Measurements from ENCODE around the gene IFT88. TPM values are rescaled to one million over a fixed set of nuclear protein-coding genes. Genes with fewer than 3 reads are reported as not detected.

The IFT88 gene
- total and polyA plus RNA-seq, 2 donors (not counting 1 experiment from before 2014, with no cell fraction given): 9.3 to 17.5 TPM

- H3K9ac ChIP-seq (ENCODE audit: insufficient read depth, low read length): no peak overlapping the region
- H2AFZ ChIP-seq (ENCODE audit: low read length): no peak overlapping the region
- no peaks in the 10 kb centered on the region for H3K4me1 ChIP-seq (ENCODE audit: control insufficient read depth, extremely low read depth, insufficient read depth, low read length)
- H3K27me3 ChIP-seq (ENCODE audit: control insufficient read depth, insufficient read depth, low read length): no peaks in the 10 kb centered on the region
- no peak for DNase-seq (ENCODE audit: low read depth in 2 of 2)
- no peaks in the 10 kb centered on the region for H3K79me2 ChIP-seq (ENCODE audit: control insufficient read depth, insufficient read depth, low read length)
- no peak overlapping the region for H3K4me2 ChIP-seq (ENCODE audit: extremely low read depth, insufficient read depth, low read length)
- no peak overlapping the region for H3K4me3 ChIP-seq (replicated peaks in 1 of 4; ENCODE audit: control extremely low read depth in 1 of 4, insufficient read depth in 1 of 4, low read depth in 3 of 4, low read length in 4 of 4)
- H4K20me1 ChIP-seq (ENCODE audit: control insufficient read depth, extremely low read depth, insufficient read depth, low read length): no peaks in the 10 kb centered on the region
- H3K9me3 ChIP-seq (ENCODE audit: control insufficient read depth, insufficient read depth, low read depth, low read length): no peaks in the 10 kb centered on the region
- H3K36me3 ChIP-seq (ENCODE audit: control insufficient read depth, insufficient read depth, low read length): peaks cover 2% of the 10 kb centered on the region
- no peak overlapping the region for H3K27ac ChIP-seq (ENCODE audit: insufficient read depth, low read length)
- no peak for TF ChIP-seq CTCF (conservative IDR thresholded peaks at IDR 0.05 in 1 of 2, IDR thresholded peaks at IDR 0.05 in 1 of 2; ENCODE audit: low read depth in 1 of 2, low read length in 2 of 2)
- no peak for TF ChIP-seq EZH2 (IDR thresholded peaks at IDR 0.05; ENCODE audit: low read length, missing control alignments)
These were observed 6.7 kb downstream of the IFT88 start for GRCh38 chr13:20573636-20574035.

- no peak overlapping the region for H3K4me2 ChIP-seq (ENCODE audit: extremely low read depth, insufficient read depth, low read length)
- no peaks in the 10 kb centered on the region for H3K79me2 ChIP-seq (ENCODE audit: control insufficient read depth, insufficient read depth, low read length)
- H3K9me3 ChIP-seq (ENCODE audit: control insufficient read depth, insufficient read depth, low read depth, low read length): no peaks in the 10 kb centered on the region
- no peak overlapping the region for H3K9ac ChIP-seq (ENCODE audit: insufficient read depth, low read length)
- no peak for DNase-seq (ENCODE audit: low read depth in 2 of 2)
- peaks cover 2% of the 10 kb centered on the region for H3K36me3 ChIP-seq (ENCODE audit: control insufficient read depth, insufficient read depth, low read length)
- H3K27me3 ChIP-seq (ENCODE audit: control insufficient read depth, insufficient read depth, low read length): no peaks in the 10 kb centered on the region
- TF ChIP-seq EZH2 (IDR thresholded peaks at IDR 0.05; ENCODE audit: low read length, missing control alignments) (no peak), CTCF (conservative IDR thresholded peaks at IDR 0.05 in 1 of 2, IDR thresholded peaks at IDR 0.05 in 1 of 2; ENCODE audit: low read depth in 1 of 2, low read length in 2 of 2) (no peak)
- no peak overlapping the region for H2AFZ ChIP-seq (ENCODE audit: low read length)
- no peaks in the 10 kb centered on the region for H4K20me1 ChIP-seq (ENCODE audit: control insufficient read depth, extremely low read depth, insufficient read depth, low read length)
- H3K4me3 ChIP-seq (replicated peaks in 1 of 4; ENCODE audit: control extremely low read depth in 1 of 4, insufficient read depth in 1 of 4, low read depth in 3 of 4, low read length in 4 of 4): no peak overlapping the region
- H3K4me1 ChIP-seq (ENCODE audit: control insufficient read depth, extremely low read depth, insufficient read depth, low read length): no peaks in the 10 kb centered on the region
- H3K27ac ChIP-seq (ENCODE audit: insufficient read depth, low read length): no peak overlapping the region
These were observed 12.2 kb downstream of the IFT88 start for GRCh38 chr13:20579191-20579590.

GRCh38 chr13:20580257-20580656 lies 13.3 kb downstream of the IFT88 start:
- H4K20me1 ChIP-seq (ENCODE audit: control insufficient read depth, extremely low read depth, insufficient read depth, low read length): no peaks in the 10 kb centered on the region
- no peak for DNase-seq (ENCODE audit: low read depth in 2 of 2)

More at GRCh38 chr13:20580257-20580656, 13.3 kb downstream of the IFT88 start:
- H3K9ac ChIP-seq (ENCODE audit: insufficient read depth, low read length): no peak overlapping the region
- H3K4me2 ChIP-seq (ENCODE audit: extremely low read depth, insufficient read depth, low read length): no peak overlapping the region
- H2AFZ ChIP-seq (ENCODE audit: low read length): no peak overlapping the region
- H3K9me3 ChIP-seq (ENCODE audit: control insufficient read depth, insufficient read depth, low read depth, low read length): no peaks in the 10 kb centered on the region
- no peak for TF ChIP-seq EZH2 (IDR thresholded peaks at IDR 0.05; ENCODE audit: low read length, missing control alignments)
- TF ChIP-seq CTCF (conservative IDR thresholded peaks at IDR 0.05 in 1 of 2, IDR thresholded peaks at IDR 0.05 in 1 of 2; ENCODE audit: low read depth in 1 of 2, low read length in 2 of 2): no peak
- H3K27ac ChIP-seq (ENCODE audit: insufficient read depth, low read length): no peak overlapping the region
- H3K4me1 ChIP-seq (ENCODE audit: control insufficient read depth, extremely low read depth, insufficient read depth, low read length): no peaks in the 10 kb centered on the region
- no peak overlapping the region for H3K4me3 ChIP-seq (replicated peaks in 1 of 4; ENCODE audit: control extremely low read depth in 1 of 4, insufficient read depth in 1 of 4, low read depth in 3 of 4, low read length in 4 of 4)
- H3K27me3 ChIP-seq (ENCODE audit: control insufficient read depth, insufficient read depth, low read length): no peaks in the 10 kb centered on the region
- H3K36me3 ChIP-seq (ENCODE audit: control insufficient read depth, insufficient read depth, low read length): peaks cover 2% of the 10 kb centered on the region
- H3K79me2 ChIP-seq (ENCODE audit: control insufficient read depth, insufficient read depth, low read length): no peaks in the 10 kb centered on the region

Data from fibroblast of lung (primary cell).